ENCODE measurements around the gene SMO.

DNA sequence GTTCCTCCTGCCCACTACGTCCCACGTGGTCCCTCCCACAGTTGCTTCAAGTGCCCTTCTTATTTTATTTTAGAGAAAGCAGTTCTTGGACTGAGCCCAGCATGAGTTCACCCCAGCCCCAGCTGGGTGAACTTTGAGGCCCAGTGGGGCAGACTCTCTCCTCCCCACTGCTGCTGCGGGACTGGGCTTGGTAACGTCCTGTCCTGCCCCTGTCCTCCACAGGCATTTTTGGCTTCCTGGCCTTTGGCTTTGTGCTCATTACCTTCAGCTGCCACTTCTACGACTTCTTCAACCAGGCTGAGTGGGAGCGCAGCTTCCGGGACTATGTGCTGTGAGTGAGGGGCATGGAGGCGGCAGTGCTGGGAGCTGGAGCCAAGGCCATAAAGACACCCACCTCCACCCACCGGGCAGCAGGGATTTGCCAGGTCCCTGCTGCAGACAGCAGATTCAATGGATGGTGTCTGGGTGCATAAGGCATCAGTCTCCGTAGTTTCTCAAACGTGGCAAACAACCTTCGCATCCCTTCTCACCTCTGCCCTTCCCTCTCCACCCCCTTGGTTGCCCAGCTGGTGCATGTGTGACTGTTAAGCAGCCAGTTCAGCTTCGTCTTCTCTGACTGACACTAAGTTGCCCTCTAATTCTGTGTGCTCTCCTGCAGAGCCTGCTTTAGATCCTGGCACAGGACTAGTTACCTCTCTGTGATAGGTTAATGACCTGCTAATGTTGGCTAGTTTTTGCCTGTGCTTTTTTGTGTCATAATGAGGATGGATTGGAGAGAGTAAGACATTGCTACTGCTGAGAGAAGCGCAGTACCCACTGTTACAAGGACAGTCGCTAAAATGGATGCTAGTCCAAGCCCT is 20.9 kb downstream of the SMO start:
- TF ChIP-seq SIN3A (IDR thresholded peaks at IDR 0.05; ENCODE audit: borderline replicate concordance, insufficient read depth, low read length) (no peak), POLR2AphosphoS5 (IDR thresholded peaks at IDR 0.05; ENCODE audit: low read depth, low read length) (no peak), TAF1 (IDR thresholded peaks at IDR 0.05; ENCODE audit: borderline replicate concordance, insufficient read depth, low read length) (no peak)
- TF ChIP-seq, protein P1, sequence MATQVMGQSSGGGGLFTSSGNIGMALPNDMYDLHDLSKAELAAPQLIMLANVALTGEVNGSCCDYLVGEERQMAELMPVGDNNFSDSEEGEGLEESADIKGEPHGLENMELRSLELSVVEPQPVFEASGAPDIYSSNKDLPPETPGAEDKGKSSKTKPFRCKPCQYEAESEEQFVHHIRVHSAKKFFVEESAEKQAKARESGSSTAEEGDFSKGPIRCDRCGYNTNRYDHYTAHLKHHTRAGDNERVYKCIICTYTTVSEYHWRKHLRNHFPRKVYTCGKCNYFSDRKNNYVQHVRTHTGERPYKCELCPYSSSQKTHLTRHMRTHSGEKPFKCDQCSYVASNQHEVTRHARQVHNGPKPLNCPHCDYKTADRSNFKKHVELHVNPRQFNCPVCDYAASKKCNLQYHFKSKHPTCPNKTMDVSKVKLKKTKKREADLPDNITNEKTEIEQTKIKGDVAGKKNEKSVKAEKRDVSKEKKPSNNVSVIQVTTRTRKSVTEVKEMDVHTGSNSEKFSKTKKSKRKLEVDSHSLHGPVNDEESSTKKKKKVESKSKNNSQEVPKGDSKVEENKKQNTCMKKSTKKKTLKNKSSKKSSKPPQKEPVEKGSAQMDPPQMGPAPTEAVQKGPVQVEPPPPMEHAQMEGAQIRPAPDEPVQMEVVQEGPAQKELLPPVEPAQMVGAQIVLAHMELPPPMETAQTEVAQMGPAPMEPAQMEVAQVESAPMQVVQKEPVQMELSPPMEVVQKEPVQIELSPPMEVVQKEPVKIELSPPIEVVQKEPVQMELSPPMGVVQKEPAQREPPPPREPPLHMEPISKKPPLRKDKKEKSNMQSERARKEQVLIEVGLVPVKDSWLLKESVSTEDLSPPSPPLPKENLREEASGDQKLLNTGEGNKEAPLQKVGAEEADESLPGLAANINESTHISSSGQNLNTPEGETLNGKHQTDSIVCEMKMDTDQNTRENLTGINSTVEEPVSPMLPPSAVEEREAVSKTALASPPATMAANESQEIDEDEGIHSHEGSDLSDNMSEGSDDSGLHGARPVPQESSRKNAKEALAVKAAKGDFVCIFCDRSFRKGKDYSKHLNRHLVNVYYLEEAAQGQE (IDR thresholded peaks at IDR 0.05; ENCODE audit: insufficient read depth in 1 of 2, low read depth in 2 of 2, low read length in 2 of 2): no peak

Data from PFSK-1 (cell line).